ENCODE measurements around the gene YBEY.

Gene YBEY

DNA sequence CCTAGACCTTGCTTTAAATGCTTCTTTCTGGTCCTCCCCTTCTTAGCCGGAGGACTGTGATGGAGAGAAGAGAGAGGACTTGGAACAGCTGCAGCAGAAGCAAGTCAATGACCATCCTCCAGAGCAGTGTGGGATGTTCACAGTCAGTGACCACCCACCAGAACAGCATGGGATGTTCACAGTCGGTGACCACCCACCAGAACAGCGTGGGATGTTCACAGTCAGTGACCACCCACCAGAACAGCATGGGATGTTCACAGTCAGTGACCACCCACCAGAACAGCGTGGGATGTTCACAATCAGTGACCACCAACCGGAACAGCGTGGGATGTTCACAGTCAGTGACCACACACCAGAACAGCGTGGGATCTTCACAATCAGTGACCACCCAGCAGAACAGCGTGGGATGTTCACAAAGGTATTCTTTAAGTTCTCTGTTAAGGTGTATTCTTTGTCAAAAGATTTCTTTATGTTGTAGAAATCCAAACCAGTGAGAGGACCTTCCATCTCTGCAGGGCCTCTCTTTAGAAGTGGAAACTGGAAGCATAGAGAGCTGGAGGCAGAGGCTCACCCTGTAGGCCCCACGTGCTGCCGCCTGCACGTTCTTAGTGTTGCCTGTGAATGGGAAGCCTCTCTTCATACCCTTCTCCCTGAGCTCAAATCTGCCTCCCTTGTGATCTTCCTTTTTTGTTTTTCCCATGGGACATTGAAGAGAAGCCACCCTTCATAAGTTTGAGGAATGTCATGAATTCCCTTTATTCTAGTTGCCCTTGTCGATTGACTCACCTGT is 48.4 kb downstream of the YBEY start:
- no peak for DNase-seq

DNA sequence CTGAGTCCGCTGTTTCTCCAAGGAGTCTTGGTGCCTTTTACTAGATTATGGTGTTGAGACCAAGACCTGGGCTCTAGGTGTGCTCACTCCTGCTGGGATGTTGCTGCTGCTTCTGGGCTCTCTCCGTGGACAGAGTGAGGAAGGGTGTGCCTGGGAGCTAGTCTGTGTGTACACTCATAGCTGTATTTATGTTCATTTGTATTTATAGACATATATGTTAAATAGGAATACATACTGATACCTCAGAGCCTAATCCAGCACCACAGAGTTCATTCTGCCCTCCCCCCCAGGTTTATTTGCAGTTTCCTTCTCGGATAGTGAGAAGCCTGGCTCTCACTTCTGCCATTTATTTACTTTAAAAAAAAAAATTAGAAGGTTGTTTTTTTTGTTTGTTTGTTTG is 50.5 kb downstream of the YBEY start:
- DNase-seq: no peak

DNA sequence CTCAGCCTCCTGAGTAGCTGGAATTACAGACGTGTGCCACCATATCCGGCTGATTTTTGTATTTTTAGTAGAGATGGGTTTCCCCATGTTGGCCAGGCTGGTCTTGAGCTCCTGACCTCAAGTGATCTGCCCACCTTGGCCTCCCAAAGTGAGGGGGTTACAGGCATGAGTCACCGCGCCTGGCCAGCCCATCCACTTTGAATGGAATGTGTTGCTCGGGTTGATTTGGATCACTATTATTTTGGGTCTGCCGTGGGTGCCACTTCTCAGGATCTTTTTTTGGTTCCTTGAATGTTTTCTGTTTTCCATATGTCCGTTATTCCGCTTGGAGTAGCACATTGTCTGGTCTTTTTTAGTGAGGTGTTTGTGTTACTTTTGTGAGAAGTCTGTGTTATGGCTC is 54.9 kb downstream of the YBEY start:
- no peak for DNase-seq

DNA sequence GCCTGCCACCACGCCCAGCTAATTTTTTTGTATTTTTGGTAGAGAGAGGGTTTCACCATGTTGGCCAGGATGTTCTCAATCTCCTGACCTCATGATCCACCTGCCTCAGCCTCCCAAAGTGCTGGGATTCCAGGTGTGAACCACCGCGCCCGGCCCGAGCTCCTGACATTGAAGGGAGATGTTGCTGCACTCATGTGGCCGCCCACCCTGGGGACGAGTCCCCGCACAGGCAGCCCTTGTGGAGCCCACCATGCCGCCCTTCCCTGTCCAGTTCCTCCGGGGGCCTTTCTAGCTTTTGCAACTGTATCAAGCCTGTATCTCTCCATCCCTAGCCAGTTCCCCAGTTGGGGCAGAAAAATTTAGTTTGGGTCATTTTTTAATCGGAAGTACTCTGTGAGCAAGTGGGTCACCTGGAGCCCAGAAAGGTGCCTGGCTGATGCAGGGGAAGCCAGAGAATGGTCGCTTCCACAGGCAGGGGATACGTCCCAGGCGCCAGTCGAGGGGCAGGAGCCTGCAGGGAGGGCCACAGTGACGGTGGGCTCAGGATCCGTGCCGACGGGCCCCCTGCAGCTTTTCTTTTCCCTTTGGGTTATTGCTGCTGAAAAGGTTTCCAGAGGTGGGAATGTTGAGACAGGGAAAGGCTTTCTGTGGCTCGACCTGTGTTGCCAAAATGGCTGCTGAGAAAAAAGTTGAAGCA is 58.2 kb downstream of the YBEY start:
- no peak for DNase-seq

DNA sequence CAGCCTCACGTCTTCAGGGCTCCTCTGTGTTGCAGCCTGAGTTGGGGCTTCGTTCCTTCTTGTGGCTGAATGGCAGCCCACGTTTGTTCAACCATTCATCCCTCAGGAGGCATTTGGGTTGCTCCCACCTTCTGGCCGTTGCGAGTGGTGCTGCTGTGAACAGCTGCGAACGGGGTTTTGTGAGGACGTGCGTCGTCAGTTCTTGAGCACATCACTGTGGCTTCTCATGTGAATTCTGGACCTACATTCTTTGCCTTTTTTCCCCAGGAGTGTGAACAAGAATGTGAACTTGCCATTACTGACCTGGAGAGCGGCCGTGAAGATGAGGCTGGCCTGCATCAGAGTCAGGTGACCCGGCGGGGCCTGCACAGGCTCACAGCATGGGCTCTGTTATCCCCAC is 59.7 kb downstream of the YBEY start:
- DNase-seq: no peak

DNA sequence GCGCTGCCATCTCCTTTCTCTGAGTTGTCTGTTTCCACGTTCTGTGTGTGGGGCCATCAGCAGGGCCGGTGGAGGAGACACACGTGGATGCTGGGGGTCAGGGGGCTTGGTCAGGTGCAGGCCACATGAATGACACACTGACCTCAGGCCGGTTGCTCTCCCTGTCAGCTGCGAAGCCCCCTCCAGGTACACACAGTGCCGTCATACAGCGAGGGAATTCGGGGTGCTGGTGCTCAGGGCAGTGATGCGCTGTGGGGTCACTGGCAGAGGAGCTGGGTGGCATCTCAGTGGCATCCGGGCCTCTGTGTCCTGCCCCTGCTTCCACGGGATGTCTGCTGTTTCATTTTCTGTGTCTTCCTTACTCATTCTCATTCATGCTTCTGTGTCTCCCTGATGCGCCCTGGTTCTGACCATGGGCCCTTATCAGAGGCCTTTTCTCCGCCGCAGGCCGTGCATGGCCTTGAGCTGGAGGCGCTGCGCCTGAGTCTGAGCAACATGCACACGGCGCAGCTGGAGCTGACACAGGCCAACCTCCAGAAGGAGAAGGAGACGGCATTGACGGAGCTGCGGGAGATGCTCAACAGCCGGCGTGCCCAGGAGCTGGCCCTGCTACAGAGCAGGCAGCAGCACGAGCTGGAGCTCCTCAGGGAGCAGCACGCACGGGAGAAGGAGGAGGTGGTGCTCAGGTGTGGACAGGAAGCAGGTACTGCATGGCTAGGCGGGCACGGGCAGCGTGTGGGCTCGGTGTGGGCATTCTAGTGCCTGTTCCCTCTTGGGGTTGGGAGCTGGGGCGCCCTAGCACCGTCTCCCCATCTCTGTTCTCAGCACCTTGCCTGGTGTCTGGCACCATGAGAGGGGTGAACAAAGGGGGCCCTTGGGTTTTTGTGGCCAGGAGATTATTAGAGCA is 60.4 kb downstream of the YBEY start:
- DNase-seq: no peak

DNA sequence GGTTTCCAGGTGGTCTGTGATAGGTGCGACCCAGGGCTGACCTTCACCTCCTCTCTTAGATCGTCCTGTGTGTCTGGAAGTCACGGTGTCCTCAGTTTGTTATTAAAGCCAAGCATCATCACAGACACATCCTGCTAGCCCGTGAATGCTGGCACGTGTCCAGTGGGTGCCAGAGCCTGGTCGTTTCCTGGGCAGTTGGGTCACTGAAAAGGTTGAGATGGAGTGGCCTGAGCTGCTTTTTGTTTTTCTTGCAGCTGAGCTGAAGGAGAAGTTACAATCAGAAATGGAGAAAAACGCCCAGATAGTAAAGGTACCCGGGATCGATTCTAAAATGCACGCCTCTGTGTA is 61.0 kb downstream of the YBEY start:
- no peak for DNase-seq
